ENCODE results near the gene PIP5K1B.
"Not testable (repeated sequence)": the region's sequence is repeated elsewhere in the genome, so short reads cannot be mapped to it uniquely, and the experiment has no call there.

Gene PIP5K1B

DNA sequence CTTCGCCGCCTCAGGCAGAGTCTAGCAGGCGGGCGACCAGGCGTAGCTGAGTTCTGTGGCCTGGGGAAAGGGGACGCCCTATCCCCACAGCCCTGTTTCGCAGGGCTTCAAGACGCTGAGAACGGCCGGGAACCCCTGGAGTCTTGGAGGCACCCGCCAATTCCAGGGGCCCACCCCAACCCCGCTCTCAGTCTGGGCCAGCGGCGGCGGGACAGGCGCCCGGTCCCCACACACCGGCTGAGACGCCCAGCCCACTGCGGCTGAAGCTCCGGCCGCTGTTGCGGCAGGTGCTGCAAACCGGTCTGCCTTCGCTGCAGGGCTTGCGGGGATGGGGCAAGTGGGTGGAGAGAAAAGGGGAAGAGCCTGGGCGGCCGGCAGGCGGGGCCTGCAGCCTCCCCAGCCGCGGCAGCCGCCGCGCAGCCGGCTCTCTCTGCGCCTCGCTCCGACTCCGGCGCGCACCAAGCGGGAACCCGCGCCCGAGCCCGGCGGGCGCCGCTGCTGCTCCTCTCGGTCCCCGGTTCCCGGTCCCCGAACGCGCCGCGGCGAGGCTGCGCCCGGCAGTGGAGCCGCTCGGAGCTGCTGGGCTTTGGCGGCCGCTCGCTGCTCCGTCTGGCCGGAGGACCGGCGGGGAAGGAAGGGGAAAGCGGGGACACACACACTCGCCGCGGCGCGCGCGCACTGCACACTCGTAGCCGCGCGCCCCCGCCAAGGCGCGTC, at the start of gene PIP5K1B:
Gene PIP5K1B (plus strand): TSS at position 427 of the 717 bp plus-strand sequence. CDS start 117,375 bp downstream, outside the sequence.
- DNase-seq = peak; percentile 24

- no peak for DNase-seq
Observed at GRCh38 chr9:68664036-68664435, 41.0 kb upstream of the PIP5K1B start.

DNA sequence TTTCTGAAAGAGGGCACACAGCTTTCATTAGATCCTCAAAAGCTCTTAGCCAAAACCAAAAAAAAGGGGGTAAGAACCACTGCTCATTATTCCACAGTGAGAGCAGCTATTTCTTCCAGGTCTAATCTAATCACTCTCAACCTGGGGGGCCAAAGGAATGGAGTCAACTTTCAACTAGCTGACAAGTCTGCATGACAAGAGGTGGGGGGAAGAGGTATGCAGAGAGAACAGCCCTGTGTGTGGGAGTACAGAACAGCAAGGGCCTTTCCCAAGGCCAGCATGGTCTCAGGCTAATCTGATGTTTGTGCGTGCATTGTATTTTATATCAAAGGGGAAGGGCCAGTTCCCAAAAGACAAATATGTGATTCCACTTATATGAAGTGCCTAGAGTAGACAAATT, 36.9 kb upstream of the PIP5K1B start:
- DNase-seq = no peak

- DNase-seq = peak; percentile 23
Observed at GRCh38 chr9:68669218-68669617, 35.8 kb upstream of the PIP5K1B start.

- no peak for DNase-seq
Observed at GRCh38 chr9:68672215-68672614, 32.8 kb upstream of the PIP5K1B start.

DNA sequence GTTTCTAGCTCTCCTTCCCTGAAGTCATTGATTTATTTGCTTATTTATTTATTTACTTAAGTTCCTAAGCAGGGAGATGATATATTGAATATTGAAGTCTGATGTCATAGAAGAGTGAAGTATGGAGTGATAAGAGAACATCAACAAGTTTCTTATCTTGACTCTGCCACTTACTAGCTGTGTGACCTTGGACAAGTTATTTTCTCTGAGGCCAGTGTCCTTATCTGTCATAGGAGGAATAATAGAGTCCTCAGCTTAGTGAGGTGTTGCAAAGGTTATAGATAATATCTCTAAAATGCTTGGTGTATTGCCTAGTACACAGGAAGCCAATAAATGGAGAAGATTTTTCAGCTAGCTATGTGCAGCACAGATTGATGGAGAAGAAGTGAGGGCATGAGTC, 32.4 kb upstream of the PIP5K1B start:
- DNase-seq = no peak

DNA sequence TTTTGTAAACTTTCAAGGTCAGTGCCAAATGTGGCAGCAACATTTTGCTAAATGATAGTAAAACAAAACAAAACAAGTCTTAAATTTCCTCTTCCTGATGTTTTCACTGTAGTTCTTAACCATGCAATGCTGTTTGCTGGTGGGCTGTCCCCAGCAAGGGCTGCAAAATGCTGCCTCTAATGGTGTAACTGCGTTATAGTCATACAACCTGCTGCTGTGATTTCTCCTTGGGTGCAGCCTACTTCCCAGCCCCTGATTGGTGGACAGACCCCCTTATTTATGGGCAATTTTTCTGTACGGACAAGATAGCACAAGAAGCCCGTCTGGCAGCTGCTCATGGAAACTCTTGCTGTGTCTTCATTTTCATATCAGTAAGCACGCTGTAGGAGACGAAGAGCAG, 26.6 kb upstream of the PIP5K1B start:
- DNase-seq = peak; percentile 58

- DNase-seq = no peak
Observed at GRCh38 chr9:68683433-68683832, 21.6 kb upstream of the PIP5K1B start.

DNA sequence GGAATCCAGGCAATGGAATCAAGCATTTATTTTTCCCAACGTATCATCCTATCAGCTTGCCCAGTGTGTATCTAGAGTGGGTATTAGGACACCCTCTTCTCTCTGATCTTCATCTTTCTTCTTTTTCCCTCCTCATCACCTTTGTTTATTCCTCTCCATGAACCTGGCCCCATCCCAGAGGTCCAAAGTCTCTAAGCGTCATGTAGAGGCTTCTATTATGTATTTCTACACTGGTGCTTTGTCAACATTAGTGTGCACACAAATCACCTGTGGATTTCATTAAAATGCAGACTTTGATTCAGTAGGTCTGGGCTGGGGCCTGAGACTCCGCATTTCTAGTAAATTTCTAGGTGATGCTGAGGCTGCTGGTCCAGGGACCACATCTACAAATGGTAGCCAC, 19.8 kb upstream of the PIP5K1B start:
- no peak for DNase-seq

DNA sequence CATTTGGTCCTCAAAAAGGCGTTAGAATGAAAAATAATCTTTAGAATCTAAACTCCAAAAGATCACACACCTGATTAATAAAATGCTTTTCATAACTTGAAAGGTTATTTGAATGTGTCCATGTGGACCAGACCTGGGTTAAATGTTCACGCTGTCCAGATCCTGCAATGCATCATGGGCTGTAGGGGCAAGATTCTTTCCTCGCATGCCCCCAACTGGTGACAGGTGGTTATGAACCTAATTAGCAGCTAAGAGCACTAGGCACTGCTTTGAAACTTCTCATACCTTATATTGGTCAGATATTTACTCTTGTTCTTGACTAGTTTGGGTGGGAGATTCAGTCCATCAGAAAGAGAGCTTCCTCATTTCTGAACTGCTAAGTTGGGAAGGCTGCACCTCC, 19.3 kb upstream of the PIP5K1B start:
- DNase-seq = no peak

- DNase-seq = no peak
Observed at GRCh38 chr9:68690088-68690487, 15.0 kb upstream of the PIP5K1B start.

- no peak for DNase-seq
Observed at GRCh38 chr9:68692519-68692918, 12.5 kb upstream of the PIP5K1B start.

DNA sequence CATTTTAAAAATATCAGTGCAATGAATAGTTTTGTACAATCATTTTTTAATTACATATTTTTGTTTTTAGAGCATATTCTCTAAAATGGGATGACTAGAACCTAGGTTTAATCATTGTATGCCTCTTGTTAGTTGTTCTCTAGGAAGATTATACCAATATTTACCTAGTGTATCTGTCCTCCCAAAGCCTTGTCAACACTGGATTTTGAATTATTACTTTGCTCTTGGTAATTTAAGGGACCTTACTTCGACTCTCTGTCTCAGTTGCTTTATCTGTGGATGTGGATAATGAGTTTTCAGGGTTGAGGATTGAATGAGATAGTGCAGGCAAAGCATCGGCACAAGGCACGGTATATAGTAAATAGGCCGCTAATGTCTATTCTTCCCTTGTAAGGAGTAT, 10.9 kb upstream of the PIP5K1B start:
- DNase-seq = no peak

GRCh38 chr9:68697851-68698250, 7.2 kb upstream of the PIP5K1B start:
- no peak for DNase-seq

GRCh38 chr9:68698943-68699509, 6.0 kb upstream of the PIP5K1B start:
- no peak for DNase-seq

- DNase-seq = not testable (repeated sequence)
Observed at GRCh38 chr9:68699625-68700024, 5.4 kb upstream of the PIP5K1B start.

GRCh38 chr9:68702493-68702892, 2.5 kb upstream of the PIP5K1B start:
- no peak for DNase-seq

GRCh38 chr9:68703672-68704071, 1.4 kb upstream of the PIP5K1B start:
- no peak for DNase-seq

DNA sequence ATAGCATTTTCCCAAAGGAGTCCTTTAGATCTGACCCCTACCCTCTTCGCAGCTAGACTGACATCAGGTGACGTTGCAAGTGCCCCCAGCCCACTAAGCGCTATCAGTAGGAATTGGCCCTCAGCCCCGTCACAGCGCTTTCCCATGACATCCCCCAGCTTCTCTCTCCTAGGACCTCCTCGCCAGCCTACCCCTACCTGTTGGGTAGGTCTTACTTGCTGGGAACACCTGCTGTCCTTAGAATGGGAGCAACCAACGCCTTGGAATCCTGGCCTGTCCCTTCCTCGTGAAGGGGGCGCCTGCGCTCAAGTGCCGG, 584 bp upstream of the PIP5K1B start:
- DNase-seq = no peak

DNA sequence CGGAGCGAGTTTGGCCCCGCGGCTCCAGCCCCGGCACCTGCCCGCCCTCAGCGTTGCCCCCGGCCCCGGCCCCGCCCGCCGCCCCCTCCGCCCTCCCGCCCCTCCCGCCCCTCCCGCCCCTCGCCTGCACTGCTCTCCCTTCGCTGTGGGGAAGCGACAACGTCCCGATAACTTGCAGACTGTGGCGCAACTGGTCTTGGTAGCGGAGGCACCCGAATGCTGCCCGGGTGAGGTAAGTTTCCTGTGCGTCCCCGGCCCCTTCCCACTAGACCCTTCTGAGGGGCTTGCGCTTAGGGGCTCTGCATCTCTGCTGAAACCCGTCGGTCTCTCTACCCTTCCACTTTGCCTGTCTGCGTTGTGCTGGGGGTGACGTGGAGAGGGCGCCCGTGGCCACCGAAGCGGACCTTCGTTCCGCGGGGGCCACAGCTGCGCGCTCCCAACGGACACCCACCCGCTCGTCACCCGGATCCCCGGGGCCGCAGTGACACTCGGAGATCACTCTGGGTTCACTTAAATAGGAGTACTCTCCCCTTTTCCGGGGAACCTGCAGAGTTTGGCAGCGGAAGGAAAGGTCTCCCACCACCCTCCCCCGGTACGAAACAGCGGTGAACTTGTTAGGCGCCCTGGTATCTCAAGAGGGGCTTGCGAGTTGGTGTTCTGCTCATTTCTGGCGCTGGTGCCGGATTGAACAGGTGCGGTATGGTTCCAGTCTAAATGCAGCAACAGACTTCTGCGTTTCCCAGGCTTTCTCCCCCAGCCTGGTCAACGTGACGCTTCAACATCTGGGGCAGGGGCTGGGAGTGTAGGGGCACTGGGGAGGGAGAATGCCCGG, 707 bp downstream of the PIP5K1B start:
- no peak for DNase-seq

DNA sequence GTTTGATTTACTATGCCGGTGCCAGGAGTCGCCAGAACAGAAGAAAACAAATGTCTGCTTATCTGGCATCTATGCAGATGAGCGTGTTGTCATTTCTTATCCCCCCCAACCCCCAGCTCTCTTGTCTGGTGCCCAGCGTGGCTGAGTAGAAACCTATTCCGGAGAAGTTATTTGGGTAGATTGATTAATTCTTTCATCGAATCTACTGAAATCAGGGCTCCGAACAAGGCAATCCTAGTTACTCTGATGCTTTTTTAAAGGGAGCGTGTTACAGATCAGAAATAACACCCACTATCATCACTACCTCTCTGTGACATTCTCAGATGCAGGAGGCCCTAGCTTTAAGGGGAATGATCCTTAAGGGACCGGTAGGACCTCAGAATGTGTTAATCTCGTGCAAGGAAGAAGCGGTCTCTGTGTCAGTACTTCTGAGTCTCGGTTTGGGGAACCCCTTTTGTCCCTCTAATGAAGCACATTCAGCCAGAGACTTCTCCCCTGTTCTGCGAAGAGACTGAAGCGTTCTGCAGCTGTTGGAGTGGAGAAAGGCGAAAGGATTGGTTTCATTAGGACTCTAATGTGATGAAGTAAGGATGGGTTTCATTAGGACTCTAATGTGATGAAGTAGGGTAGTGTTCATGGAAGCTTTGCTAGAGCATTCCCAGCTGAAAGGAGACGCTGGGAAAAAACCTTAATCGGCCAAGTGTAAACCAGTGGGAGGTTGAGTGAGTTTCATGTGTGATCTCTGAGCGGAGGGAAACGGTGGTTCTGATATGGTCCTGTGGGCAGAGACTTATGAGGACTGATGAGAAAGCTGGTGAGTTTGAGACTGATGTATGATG, 1.5 kb downstream of the PIP5K1B start:
- no peak for DNase-seq

DNA sequence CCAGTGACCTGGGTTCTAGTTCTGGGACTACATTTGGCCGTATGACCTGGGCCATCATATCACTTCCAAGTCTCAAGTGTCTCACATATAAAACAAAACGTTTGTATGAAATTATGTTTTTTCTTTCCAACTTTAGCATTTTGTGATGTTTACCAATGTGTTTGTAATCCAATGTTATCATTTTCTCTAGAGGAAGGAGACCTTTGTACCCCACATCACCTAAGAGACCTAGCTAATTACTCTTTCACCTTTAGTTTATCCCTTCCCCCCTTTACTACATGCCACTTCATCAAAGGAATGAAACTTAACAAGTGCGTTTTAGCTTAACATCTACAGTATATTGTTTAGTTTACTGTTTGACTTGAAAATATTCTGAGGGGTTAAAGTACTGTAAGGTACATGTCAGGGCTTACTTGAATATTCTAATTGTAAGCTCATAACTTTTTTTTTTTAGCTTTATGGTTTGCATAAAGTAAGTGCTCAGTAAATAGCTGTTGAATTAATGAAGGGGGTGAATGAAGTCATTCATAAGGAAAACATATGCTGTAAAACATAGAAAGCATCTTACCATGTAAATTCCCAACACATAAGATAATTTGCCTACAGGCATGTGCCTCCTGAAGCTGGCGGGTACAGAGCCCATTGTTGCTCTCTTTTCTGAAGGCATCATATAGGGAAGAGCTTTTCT, 2.9 kb downstream of the PIP5K1B start:
- DNase-seq = no peak

GRCh38 chr9:68708513-68708912, 3.5 kb downstream of the PIP5K1B start:
- DNase-seq = no peak

Measured in NCI-H2227 treated with DMSO at 0.1 percent for 48 hours (cell line).